AG04450 (cell line): Measurements from ENCODE around the gene NXPH4. TPM values are rescaled to one million over a fixed set of nuclear protein-coding genes. Genes with fewer than 3 reads are reported as not detected.

ENCODE experiments used
- CTCF ChIA-PET: fragments of 300-600, 350-600 bp; formaldehyde crosslinking; extraction: SDS; loops from one replicate; lab custom pipeline; 2022; ENCODE audit warnings: antibody characterized with exemption, inconsistent platforms; lab: Charles Lee
- POLR2A ChIA-PET: fragments of 350-600 bp; formaldehyde crosslinking; extraction: SDS; loops from one replicate; lab custom pipeline; 2021; ENCODE audit warnings: antibody characterized with exemption, inconsistent platforms; lab: Yijun Ruan, JAX
- DNase-seq: peaks from one replicate; pipeline ENCODE4 v3.0.0-alpha.2; 2011; ENCODE audit warnings: low read depth, low spot score
- H3K27ac ChIP-seq: one replicate; pipeline ENCODE4 v1.5.1; 2012; ENCODE audit warnings: low read depth, low read length, control low read depth
- H3K27me3 ChIP-seq: one replicate; pipeline ENCODE4 v1.6.0; 2012; ENCODE audit warnings: low read length; ENCODE audit not compliant: control insufficient read depth, insufficient read depth
- H3K4me3 ChIP-seq: 2 replicates; pipeline ENCODE4 v1.5.1; 2011; ENCODE audit warnings: mild to moderate bottlenecking, low read depth, low read length, control low read depth
- H3K9me3 ChIP-seq: 2 replicates; pipeline ENCODE4 v1.5.1; 2012; ENCODE audit warnings: low read length; ENCODE audit not compliant: control insufficient read depth, insufficient read depth
- polyA plus RNA-seq: library from polyadenylated mRNA; depleted of rRNA; stranded (reverse); fragments of >200 nt; gene quantifications from 2 replicates; pipeline ENCODE4 v1.2.3, GENCODE V29; 2011
- TF ChIP-seq, protein P1 (sequence below): IDR thresholded peaks from 2 replicates; pipeline ENCODE4 v1.5.1; 2011; ENCODE audit warnings: low read depth, low read length, control low read depth, inconsistent platforms

The NXPH4 gene
- polyA plus RNA-seq, 1 experiment, result 0.79 TPM

DNA sequence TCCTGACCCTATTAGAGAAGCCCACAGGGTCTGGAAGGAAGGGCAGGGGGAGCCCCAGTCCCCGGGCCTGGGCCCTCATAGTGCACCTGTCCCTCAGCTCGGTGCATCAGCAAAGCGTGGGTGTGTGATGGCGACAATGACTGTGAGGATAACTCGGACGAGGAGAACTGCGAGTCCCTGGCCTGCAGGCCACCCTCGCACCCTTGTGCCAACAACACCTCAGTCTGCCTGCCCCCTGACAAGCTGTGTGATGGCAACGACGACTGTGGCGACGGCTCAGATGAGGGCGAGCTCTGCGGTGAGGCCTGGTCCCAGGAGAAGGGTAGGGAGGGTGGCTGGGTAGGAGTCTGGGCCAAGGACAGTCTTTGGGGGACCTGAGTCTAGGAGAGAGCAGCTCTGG lies 42.9 kb upstream of the NXPH4 start:
- CTCF ChIA-PET, result interaction anchor here (0.8 to 2.4 kb wide), 7 partner anchors 10 to 104 kb away, joined by 3 to 27 read pairs (median 3); partner anchors contain the start of gene LRP1
- Histone ChIP-seq H3K27ac (no peak overlapping the region), H3K9me3 (no peaks in the 10 kb centered on the region), H3K4me3 (no peak overlapping the region), H3K27me3 (no peaks in the 10 kb centered on the region)
- POLR2A ChIA-PET, result interaction anchor here (0.7 kb wide), 1 partner anchor 105 kb away, joined by 3 read pairs; no protein-coding TSS in a partner anchor
- DNase-seq, result no peak
- TF ChIP-seq, protein P1, sequence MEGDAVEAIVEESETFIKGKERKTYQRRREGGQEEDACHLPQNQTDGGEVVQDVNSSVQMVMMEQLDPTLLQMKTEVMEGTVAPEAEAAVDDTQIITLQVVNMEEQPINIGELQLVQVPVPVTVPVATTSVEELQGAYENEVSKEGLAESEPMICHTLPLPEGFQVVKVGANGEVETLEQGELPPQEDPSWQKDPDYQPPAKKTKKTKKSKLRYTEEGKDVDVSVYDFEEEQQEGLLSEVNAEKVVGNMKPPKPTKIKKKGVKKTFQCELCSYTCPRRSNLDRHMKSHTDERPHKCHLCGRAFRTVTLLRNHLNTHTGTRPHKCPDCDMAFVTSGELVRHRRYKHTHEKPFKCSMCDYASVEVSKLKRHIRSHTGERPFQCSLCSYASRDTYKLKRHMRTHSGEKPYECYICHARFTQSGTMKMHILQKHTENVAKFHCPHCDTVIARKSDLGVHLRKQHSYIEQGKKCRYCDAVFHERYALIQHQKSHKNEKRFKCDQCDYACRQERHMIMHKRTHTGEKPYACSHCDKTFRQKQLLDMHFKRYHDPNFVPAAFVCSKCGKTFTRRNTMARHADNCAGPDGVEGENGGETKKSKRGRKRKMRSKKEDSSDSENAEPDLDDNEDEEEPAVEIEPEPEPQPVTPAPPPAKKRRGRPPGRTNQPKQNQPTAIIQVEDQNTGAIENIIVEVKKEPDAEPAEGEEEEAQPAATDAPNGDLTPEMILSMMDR, result no peak

DNA sequence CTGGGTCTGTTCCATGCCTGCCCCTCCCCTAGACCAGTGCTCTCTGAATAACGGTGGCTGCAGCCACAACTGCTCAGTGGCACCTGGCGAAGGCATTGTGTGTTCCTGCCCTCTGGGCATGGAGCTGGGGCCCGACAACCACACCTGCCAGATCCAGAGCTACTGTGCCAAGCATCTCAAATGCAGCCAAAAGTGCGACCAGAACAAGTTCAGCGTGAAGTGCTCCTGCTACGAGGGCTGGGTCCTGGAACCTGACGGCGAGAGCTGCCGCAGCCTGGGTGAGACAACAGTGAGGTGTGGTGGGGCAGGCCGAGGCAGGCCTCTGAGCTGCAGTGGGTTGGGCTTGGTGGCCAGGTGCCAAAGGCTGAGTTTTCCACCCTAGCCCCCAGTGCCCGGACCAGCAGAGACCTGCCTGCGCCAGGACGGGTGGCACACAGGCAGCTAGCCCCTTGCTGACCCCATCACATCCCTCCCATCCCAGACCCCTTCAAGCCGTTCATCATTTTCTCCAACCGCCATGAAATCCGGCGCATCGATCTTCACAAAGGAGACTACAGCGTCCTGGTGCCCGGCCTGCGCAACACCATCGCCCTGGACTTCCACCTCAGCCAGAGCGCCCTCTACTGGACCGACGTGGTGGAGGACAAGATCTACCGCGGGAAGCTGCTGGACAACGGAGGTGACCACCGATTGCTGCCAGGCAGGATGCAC lies 41.0 kb upstream of the NXPH4 start:
- Histone ChIP-seq H3K27ac (no peak overlapping the region), H3K27me3 (no peaks in the 10 kb centered on the region), H3K9me3 (no peaks in the 10 kb centered on the region), H3K4me3 (no peak overlapping the region)
- CTCF ChIA-PET, result interaction anchor here (0.7 to 2.7 kb wide), 20 partner anchors 8 to 116 kb away, joined by 3 to 41 read pairs (median 4); no protein-coding TSS in a partner anchor
- TF ChIP-seq, protein P1, result peak; percentile 74
- POLR2A ChIA-PET, result interaction anchor here (0.8 to 1.4 kb wide), 2 partner anchors 27 to 64 kb away, joined by 4 to 5 read pairs; partner anchors contain the start of gene STAT6
- peak; percentile 44 for DNase-seq

DNA sequence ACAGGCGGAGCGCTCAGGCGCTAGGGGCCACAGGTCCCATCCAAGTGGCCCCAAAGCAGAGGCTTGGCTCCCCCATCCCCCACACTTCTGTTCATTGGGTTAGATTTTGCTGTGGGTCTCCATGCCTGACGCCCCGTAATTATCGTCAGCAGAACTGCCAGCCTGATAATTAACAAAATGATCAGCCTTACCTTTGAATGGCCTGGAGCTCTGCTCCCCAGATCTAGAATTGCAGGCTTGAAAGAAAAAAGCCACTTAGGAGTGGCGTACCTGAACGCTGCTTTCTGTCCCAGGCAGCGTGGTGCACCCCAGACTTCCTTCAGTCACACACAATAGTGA lies 40.5 kb upstream of the NXPH4 start:
- Histone ChIP-seq H3K27ac (no peak overlapping the region), H3K9me3 (no peaks in the 10 kb centered on the region), H3K4me3 (no peak overlapping the region), H3K27me3 (no peaks in the 10 kb centered on the region)
- CTCF ChIA-PET, result interaction anchor here (0.7 to 2.7 kb wide), 20 partner anchors 9 to 116 kb away, joined by 3 to 41 read pairs (median 4); no protein-coding TSS in a partner anchor
- TF ChIP-seq, protein P1, result no peak; the same call in 1 of the 2 replicates
- POLR2A ChIA-PET, result interaction anchor here (0.8 kb wide), 1 partner anchor 65 kb away, joined by 5 read pairs; the partner anchor contains the start of gene STAT6
- DNase-seq, result no peak

DNA sequence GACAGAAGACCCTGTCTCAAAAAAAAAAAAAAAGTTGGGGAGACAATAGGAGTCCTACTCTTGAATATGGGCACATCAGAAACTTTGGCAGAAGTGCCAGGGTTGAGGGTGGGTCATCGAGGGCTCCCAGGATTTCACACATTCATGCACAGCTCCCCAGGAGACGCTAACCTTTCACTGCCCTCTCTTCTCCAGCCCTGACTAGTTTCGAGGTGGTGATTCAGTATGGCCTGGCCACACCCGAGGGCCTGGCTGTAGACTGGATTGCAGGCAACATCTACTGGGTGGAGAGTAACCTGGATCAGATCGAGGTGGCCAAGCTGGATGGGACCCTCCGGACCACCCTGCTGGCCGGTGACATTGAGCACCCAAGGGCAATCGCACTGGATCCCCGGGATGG lies 39.7 kb upstream of the NXPH4 start:
- Histone ChIP-seq H3K4me3 (no peak overlapping the region), H3K27ac (no peak overlapping the region), H3K9me3 (no peaks in the 10 kb centered on the region), H3K27me3 (no peaks in the 10 kb centered on the region)
- ChIA-PET POLR2A (no interaction called here), CTCF (interaction anchor here (0.8 to 2.7 kb wide), 11 partner anchors 12 to 77 kb away, joined by 3 to 41 read pairs (median 4); no protein-coding TSS in a partner anchor)
- no peak for DNase-seq
- TF ChIP-seq, protein P1, result no peak

DNA sequence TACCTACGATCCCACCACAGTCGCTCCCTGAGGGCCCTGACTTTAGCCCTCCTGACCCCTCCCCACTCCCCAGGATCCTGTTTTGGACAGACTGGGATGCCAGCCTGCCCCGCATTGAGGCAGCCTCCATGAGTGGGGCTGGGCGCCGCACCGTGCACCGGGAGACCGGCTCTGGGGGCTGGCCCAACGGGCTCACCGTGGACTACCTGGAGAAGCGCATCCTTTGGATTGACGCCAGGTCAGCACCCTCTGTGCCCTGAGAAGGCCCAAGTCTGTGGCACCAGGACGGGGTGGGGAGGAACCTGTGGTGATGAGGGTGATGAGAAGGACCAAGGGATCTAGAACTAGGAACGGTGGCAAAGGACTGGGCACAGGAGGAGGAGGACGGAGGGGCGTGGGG lies 39.2 kb upstream of the NXPH4 start:
- ChIA-PET POLR2A (no interaction called here), CTCF (interaction anchor here (2.7 kb wide), 1 partner anchor 52 kb away, joined by 41 read pairs; no protein-coding TSS in a partner anchor)
- H3K9me3 ChIP-seq, result no peaks in the 10 kb centered on the region
- DNase-seq, result no peak
- H3K27ac ChIP-seq, result peak overlapping the region; percentile 21
- H3K27me3 ChIP-seq, result no peaks in the 10 kb centered on the region
- TF ChIP-seq, protein P1, result no peak
- H3K4me3 ChIP-seq, result no peak overlapping the region
